Nephron (organoid): Measurements from ENCODE around the gene SMPD3.
A peak's percentile ranks its signal among the peaks of the same experiment; 100 is the strongest.
"Not testable (repeated sequence)": the region's sequence is repeated elsewhere in the genome, so short reads cannot be mapped to it uniquely, and the experiment has no call there.

ENCODE experiments used
- H3K27ac Mint-ChIP-seq, 3 experiments: 2 replicates each; pipeline ENCODE4 v1.8.0; 2020; ENCODE audit warnings: mixed read lengths in 3 of 3, mild to moderate bottlenecking in 2 of 3, moderate library complexity in 1 of 3
- H3K27me3 Mint-ChIP-seq: 2 replicates; pipeline ENCODE4 v1.8.0; 2021; ENCODE audit warnings: low read depth, mild to moderate bottlenecking, moderate library complexity, mixed read lengths
- H3K36me3 Mint-ChIP-seq: 2 replicates; pipeline ENCODE4 v1.8.0; 2020; ENCODE audit warnings: low read depth, mixed read lengths
- H3K4me1 Mint-ChIP-seq: 2 replicates; pipeline ENCODE4 v1.8.0; 2020; ENCODE audit warnings: mixed read lengths
- H3K4me3 Mint-ChIP-seq, 3 experiments: 2 replicates each; pipeline ENCODE4 v1.8.0; 2020; ENCODE audit warnings: mild to moderate bottlenecking in 3 of 3, mixed read lengths in 3 of 3, moderate library complexity in 2 of 3
- H3K9me3 Mint-ChIP-seq: 2 replicates; pipeline ENCODE4 v1.8.0; 2020; ENCODE audit warnings: mixed read lengths
- TF ChIP-seq, protein P1 (sequence below), 3 experiments: fragments of 200-600 bp; sonication (generic); IDR thresholded peaks; one replicate each; pipeline ENCODE4 v1.5.0; 2021; ENCODE audit warnings: antibody characterized with exemption in 3 of 3; ENCODE audit not compliant: unreplicated experiment in 3 of 3

SMPD3 gene

DNA sequence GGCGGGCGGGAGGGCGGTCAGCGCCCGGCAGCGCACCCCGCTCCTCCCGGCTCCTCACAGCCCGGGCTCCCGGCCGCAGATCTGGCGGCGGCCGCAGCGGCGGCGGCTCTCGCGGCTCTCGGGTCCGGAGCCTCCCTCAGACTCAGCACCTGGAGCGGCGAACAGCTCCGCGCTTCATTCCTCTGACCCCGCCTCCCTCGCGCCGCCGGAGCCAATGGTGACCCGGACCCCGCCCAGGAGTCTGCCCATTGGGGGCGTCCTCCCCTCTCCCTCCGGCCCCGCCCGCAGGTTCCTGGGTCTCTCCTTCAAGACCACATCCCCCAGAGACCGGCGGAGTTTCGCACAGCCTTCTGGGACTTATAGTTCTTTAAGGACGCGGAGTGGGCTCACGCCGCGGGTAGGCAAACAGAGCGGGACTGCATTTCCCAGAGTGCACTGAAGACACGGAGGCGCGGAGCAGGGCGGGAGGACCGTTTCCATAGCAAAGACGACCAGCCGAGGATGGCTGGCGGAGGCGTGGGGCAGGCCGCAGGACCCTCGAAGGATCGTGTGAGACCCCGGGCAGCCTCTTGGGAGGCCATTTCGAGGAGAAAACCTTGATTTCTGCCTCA is at the start of gene SMPD3:
TSS of gene SMPD3 (minus strand) at position 149 of the 611 bp plus-strand sequence. CDS start 76,327 bp downstream, outside the sequence.
- Mint-ChIP-seq H3K4me1 (peaks cover 5% of the 10 kb centered on the region), H3K36me3 (no peaks in the 10 kb centered on the region), H3K9me3 (no peaks in the 10 kb centered on the region), H3K4me3 (peak within 1 kb of the TSS; percentile 70 to 80 (median 78)), H3K27ac (no peak within 1 kb of the TSS), H3K27me3 (peaks cover 38% of the 10 kb centered on the region)
- TF ChIP-seq, protein P1, sequence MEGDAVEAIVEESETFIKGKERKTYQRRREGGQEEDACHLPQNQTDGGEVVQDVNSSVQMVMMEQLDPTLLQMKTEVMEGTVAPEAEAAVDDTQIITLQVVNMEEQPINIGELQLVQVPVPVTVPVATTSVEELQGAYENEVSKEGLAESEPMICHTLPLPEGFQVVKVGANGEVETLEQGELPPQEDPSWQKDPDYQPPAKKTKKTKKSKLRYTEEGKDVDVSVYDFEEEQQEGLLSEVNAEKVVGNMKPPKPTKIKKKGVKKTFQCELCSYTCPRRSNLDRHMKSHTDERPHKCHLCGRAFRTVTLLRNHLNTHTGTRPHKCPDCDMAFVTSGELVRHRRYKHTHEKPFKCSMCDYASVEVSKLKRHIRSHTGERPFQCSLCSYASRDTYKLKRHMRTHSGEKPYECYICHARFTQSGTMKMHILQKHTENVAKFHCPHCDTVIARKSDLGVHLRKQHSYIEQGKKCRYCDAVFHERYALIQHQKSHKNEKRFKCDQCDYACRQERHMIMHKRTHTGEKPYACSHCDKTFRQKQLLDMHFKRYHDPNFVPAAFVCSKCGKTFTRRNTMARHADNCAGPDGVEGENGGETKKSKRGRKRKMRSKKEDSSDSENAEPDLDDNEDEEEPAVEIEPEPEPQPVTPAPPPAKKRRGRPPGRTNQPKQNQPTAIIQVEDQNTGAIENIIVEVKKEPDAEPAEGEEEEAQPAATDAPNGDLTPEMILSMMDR (IDR thresholded peaks at IDR 0.05; ENCODE audit: unreplicated experiment in 3 of 3), result no peak

DNA sequence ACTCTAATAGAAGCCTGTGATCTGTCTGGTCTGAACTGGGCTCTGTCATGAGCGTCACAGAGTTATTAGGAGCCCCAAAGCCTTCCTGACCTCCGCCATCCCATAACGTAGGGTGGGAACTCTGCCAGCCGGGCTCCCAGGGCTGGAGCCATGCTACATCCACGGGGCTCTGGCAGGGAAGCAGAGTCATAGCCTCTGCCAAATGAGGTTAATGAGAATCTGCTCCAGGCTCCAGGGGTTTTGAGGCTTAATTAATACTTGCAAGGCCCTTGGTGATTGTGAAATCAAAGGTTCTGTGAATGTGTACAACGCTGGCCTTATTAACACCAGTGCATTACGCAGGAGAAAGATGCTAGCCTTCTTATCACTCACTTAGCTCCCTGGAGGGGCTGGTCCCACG is 48.4 kb upstream of the SMPD3 start:
- H3K4me3 Mint-ChIP-seq, result no peak overlapping the region
- peaks cover 3% of the 10 kb centered on the region for H3K9me3 Mint-ChIP-seq
- no peaks in the 10 kb centered on the region for H3K36me3 Mint-ChIP-seq
- H3K27ac Mint-ChIP-seq, result no peak overlapping the region
- H3K27me3 Mint-ChIP-seq, result peaks cover 12% of the 10 kb centered on the region
- TF ChIP-seq, protein P1 (IDR thresholded peaks at IDR 0.05; ENCODE audit: unreplicated experiment in 3 of 3), result no peak
- H3K4me1 Mint-ChIP-seq, result peaks cover 9% of the 10 kb centered on the region

DNA sequence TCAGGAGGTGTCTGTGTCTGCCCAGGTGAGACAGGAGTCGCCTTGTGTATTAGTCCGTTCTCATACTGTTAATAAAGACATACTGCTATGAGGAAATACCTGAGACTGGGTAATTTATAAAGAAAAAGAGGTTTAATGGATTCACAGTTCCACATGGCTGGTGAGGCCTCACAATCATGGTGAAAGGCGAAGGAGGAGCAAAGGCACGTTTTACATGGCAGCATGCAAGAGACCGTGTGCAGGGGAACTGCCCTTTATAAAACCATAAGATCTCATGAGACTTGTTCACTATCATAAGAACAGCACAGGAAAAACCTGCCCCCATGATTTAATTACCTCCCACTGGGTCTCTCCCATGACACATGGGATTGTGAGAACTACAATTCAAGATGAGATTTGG is 46.0 kb upstream of the SMPD3 start:
- H3K4me3 Mint-ChIP-seq, H3K9me3 Mint-ChIP-seq, H3K36me3 Mint-ChIP-seq, H3K27ac Mint-ChIP-seq, H3K27me3 Mint-ChIP-seq: not testable (repeated sequence)
- peaks cover 19% of the 10 kb centered on the region for H3K4me1 Mint-ChIP-seq

DNA sequence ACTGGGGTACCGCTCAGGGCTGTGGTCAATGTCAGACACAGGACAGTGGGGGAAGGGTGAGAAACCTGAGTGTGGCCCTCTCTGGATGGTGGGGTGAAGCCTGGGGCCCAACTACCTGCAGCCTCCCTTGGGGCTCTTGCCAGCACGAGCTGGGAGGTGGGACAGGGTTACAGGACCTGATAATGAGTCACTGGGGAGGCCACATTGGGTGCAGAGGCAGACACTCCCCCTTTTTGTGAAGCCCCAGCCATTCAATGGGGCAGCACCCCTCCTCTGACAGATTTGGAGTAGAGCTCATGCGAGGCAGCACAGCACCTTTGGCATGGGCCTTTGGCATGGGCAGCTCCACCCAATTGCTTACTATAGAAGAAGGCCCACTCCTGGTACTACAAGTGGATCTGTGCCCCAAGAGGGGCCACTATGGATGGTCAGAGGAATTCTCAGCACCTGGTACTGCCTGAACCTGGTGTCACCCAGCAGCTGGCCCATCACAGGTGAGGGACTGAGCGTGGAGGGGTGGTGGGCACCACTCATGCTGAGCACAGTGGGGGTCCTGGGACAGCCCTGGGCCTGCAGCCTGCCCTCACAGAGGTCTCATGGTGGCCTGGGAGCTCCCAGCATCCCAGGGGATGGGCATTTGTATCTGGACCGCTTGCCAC is 45.2 kb upstream of the SMPD3 start:
- Mint-ChIP-seq H3K27ac (no peak overlapping the region), H3K9me3 (peaks cover 3% of the 10 kb centered on the region)

DNA sequence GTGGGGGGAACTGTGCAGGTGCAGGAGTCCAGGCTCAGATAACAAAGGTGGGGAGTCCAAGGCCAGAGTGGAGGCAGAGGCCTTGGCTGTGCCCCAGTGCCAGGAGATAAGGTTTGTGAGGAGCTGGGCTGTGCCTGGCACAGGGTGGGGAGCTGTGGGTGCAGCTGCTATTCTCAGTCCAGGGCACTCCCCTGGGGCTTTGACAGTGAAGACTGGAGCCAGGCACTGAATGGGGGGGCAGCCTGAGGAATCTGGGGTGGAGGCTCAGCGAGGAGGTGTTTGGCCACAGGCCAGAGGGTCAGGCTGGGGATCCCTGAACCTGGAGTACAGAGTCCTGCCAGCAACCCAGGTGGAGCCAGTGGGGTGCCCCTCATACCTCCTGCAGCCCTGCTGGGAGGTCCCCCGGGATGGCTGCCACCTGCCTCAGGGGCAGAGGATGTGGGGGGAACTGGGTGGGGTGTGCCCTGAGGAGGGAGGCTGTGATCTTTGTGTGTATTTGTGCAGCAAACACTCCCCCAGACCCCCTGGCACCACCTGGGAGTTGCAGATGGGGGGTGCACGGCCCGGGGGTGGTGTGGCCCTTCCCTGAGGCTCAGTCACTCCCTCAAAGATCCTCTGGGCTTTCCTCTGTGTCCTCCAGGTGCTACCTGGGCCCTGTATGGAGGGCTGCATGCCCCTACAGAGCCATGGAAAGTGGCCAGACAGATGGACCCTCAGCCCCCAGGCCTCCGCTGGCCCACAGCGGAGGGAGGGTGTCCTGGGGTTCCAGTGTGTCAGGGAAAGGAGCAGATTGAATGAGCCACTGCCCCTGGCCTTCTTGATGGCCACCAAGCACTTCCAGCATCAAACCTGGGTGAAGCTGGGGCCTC is 44.5 kb upstream of the SMPD3 start:
- peaks cover 3% of the 10 kb centered on the region for H3K9me3 Mint-ChIP-seq
- peaks cover 14% of the 10 kb centered on the region for H3K4me1 Mint-ChIP-seq
- H3K4me3 Mint-ChIP-seq, result no peak overlapping the region
- H3K27ac Mint-ChIP-seq, result no peak overlapping the region
- H3K36me3 Mint-ChIP-seq, result no peaks in the 10 kb centered on the region
- peaks cover 6% of the 10 kb centered on the region for H3K27me3 Mint-ChIP-seq
- TF ChIP-seq, protein P1 (IDR thresholded peaks at IDR 0.05; ENCODE audit: unreplicated experiment in 3 of 3), result no peak

More for the DNA sequence above, 45.2 kb upstream of the SMPD3 start:
- Mint-ChIP-seq H3K36me3 (no peaks in the 10 kb centered on the region), H3K27me3 (peaks cover 6% of the 10 kb centered on the region), H3K4me3 (no peak overlapping the region), H3K4me1 (peaks cover 14% of the 10 kb centered on the region)
- TF ChIP-seq, protein P1 (IDR thresholded peaks at IDR 0.05; ENCODE audit: unreplicated experiment in 3 of 3), result no peak

DNA sequence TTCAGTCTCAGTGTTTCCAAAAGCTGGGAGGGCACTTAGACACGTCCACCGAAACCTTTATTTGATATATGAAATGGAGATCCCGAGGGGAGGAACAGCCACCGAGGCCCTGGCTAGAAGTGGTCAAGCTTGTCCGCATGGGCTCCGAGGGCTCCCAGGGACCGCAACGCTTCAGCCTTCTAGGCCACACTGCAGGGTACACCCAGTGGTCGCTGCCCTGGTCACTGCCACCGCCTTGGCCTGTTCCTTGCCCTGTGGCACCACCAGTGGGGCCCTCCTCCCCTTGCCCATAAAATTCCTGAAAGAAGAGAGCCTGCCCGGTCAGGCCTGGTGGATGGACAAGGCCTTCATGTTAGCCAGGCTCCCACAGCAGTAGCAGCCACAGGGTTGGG is 43.8 kb upstream of the SMPD3 start:
- H3K9me3 Mint-ChIP-seq, result peaks cover 3% of the 10 kb centered on the region
- H3K36me3 Mint-ChIP-seq, result no peaks in the 10 kb centered on the region
- H3K27ac Mint-ChIP-seq, result peak overlapping the region in 2 of 3 experiments; percentile 79 to 93
- no peak overlapping the region for H3K4me3 Mint-ChIP-seq
- H3K27me3 Mint-ChIP-seq, result peaks cover under 1% of the 10 kb centered on the region
- TF ChIP-seq, protein P1 (IDR thresholded peaks at IDR 0.05; ENCODE audit: unreplicated experiment in 3 of 3), result no peak
- H3K4me1 Mint-ChIP-seq, result peaks cover 16% of the 10 kb centered on the region
